NB4 (cell line): ENCODE results near the gene ATP13A4.

Source experiments
- MAX ChIP-seq: IDR thresholded peaks from 2 replicates; pipeline ENCODE4 v1.6.1; 2011; ENCODE audit warnings: low read depth, low read length
- MYC ChIP-seq: IDR thresholded peaks from 2 replicates; pipeline ENCODE4 v1.6.1; 2011; ENCODE audit warnings: low read depth, low read length
- POLR2A ChIP-seq: IDR thresholded peaks from 2 replicates; pipeline ENCODE4 v1.6.1; 2011; ENCODE audit warnings: mild to moderate bottlenecking; ENCODE audit not compliant: insufficient read length; ENCODE audit errors: extremely low read depth
- TF ChIP-seq, protein P1 (sequence below): IDR thresholded peaks from one replicate; pipeline ENCODE4 v1.5.1; 2012; ENCODE audit warnings: low read depth, low read length

DNA sequence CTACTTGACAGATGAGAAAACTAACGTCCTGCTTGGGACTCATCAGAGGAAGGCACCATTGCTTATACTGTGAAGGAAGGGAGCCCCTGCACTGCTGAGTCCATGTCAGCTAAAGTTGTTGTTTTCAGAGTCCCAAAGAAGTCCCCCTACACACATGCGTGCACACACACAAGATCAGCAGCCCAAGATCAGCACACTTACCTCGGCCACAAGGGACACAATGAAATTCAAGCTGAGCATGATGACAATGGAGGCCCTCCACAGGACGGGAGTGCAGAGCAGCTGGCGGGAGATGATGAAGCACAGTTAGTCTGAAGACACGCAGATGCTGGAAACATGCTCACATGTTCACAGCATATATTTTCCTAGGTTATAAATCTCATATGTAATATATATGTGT, 147.6 kb downstream of the ATP13A4 start:
- TF ChIP-seq, protein P1, sequence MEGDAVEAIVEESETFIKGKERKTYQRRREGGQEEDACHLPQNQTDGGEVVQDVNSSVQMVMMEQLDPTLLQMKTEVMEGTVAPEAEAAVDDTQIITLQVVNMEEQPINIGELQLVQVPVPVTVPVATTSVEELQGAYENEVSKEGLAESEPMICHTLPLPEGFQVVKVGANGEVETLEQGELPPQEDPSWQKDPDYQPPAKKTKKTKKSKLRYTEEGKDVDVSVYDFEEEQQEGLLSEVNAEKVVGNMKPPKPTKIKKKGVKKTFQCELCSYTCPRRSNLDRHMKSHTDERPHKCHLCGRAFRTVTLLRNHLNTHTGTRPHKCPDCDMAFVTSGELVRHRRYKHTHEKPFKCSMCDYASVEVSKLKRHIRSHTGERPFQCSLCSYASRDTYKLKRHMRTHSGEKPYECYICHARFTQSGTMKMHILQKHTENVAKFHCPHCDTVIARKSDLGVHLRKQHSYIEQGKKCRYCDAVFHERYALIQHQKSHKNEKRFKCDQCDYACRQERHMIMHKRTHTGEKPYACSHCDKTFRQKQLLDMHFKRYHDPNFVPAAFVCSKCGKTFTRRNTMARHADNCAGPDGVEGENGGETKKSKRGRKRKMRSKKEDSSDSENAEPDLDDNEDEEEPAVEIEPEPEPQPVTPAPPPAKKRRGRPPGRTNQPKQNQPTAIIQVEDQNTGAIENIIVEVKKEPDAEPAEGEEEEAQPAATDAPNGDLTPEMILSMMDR = no peak
- TF ChIP-seq MAX (no peak), POLR2A (no peak), MYC (no peak)
